Activated T-helper 17 cell treated with anti-CD3 and anti-CD28 coated beads, Interleukin-2, amount 50 U/mL, for 72 hours (primary cell): Measurements from ENCODE around the gene ZNRF3. TPM values are rescaled to one million over a fixed set of nuclear protein-coding genes. Genes with fewer than 3 reads are reported as not detected.
A peak's percentile ranks its signal among the peaks of the same experiment; 100 is the strongest.

ENCODE experiments used
- ATAC-seq: fragments of 150-1000 bp; cut with Tn5 transposase; replicated peaks from 2 replicates; pipeline ENCODE4 v1.10.0; 2021; ENCODE audit warnings: mild to moderate bottlenecking, moderate library complexity
- H3K27ac Mint-ChIP-seq: one replicate; pipeline ENCODE4 v1.8.0; 2022; ENCODE audit warnings: mixed read lengths
- H3K27me3 Mint-ChIP-seq: one replicate; pipeline ENCODE4 v1.8.0; 2022; ENCODE audit warnings: mixed read lengths
- H3K36me3 Mint-ChIP-seq: one replicate; pipeline ENCODE4 v1.8.0; 2022; ENCODE audit warnings: low read depth, mild to moderate bottlenecking, mixed read lengths
- H3K4me1 Mint-ChIP-seq: one replicate; pipeline ENCODE4 v1.8.0; 2022; ENCODE audit warnings: mixed read lengths
- H3K4me3 Mint-ChIP-seq: one replicate; pipeline ENCODE4 v1.8.0; 2022; ENCODE audit warnings: mild to moderate bottlenecking, mixed read lengths
- H3K9me3 Mint-ChIP-seq: one replicate; pipeline ENCODE4 v1.8.0; 2022; ENCODE audit warnings: mixed read lengths
- total RNA-seq, 2 donors: library from RNA; stranded (reverse); gene quantifications; one replicate each; pipeline ENCODE4 v1.2.3, GENCODE V29; 2022

Gene ZNRF3
- total RNA-seq, 2 donors from 2014 or later = 0.26 to 0.43 TPM

DNA sequence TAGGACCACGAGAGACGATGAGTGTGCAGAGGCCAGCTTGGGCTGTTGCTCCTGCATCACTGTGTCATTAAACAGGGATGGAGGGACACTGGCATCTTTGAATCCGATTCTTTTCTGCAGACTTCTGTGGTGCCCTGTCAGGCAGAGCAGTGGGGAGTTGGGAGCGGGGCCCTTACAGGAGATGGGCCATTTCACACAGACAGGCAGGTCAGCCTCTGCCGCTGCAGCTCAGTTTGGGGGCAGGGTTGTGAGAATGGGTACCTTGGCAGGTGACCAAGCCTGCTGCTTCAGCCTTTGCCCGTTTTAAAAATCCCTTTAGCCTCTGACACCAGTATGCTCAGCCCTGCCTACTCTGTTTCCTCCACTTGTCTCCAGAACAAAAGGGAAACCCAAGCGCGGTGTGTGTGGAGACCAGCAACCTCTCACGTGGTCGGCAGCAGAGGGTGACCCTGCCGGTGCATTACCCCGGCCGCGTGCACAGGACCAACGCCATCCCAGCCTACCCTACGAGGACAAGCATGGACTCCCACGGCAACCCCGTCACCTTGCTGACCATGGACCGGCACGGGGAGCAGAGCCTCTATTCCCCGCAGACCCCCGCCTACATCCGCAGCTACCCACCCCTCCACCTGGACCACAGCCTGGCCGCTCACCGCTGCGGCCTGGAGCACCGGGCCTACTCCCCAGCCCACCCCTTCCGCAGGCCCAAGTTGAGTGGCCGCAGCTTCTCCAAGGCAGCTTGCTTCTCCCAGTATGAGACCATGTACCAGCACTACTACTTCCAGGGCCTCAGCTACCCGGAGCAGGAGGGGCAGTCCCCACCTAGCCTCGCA is 165.7 kb downstream of the ZNRF3 start:
- Mint-ChIP-seq H3K9me3 (no peaks in the 10 kb centered on the region), H3K4me1 (no peaks in the 10 kb centered on the region), H3K36me3 (no peaks in the 10 kb centered on the region), H3K27ac (no peak overlapping the region), H3K27me3 (no peaks in the 10 kb centered on the region), H3K4me3 (no peak overlapping the region)
- no peak for ATAC-seq

- Mint-ChIP-seq H3K9me3 (no peaks in the 10 kb centered on the region), H3K27ac (no peak overlapping the region), H3K27me3 (peaks cover 1% of the 10 kb centered on the region), H3K4me1 (no peaks in the 10 kb centered on the region), H3K36me3 (no peaks in the 10 kb centered on the region), H3K4me3 (no peak overlapping the region)
- no peak for ATAC-seq
Observed at GRCh38 chr22:29049655-29050263, 166.4 kb downstream of the ZNRF3 start.

- Mint-ChIP-seq H3K9me3 (no peaks in the 10 kb centered on the region), H3K27me3 (peaks cover 3% of the 10 kb centered on the region), H3K4me1 (no peaks in the 10 kb centered on the region), H3K36me3 (no peaks in the 10 kb centered on the region), H3K27ac (no peak overlapping the region), H3K4me3 (no peak overlapping the region)
- ATAC-seq = no peak
Observed at GRCh38 chr22:29050457-29050856, 167.1 kb downstream of the ZNRF3 start.

- no peak overlapping the region for H3K27ac Mint-ChIP-seq
- H3K4me3 Mint-ChIP-seq = no peak overlapping the region
- H3K9me3 Mint-ChIP-seq = no peaks in the 10 kb centered on the region
- peaks cover 3% of the 10 kb centered on the region for H3K27me3 Mint-ChIP-seq
- ATAC-seq = no peak
- no peaks in the 10 kb centered on the region for H3K36me3 Mint-ChIP-seq
- no peaks in the 10 kb centered on the region for H3K4me1 Mint-ChIP-seq
Observed at GRCh38 chr22:29053048-29053702, 169.8 kb downstream of the ZNRF3 start.

GRCh38 chr22:29054251-29054767 is 170.9 kb downstream of the ZNRF3 start:
- peaks cover 3% of the 10 kb centered on the region for H3K27me3 Mint-ChIP-seq
- no peaks in the 10 kb centered on the region for H3K36me3 Mint-ChIP-seq
- no peaks in the 10 kb centered on the region for H3K9me3 Mint-ChIP-seq
- ATAC-seq = no peak
- no peak overlapping the region for H3K4me3 Mint-ChIP-seq
- H3K4me1 Mint-ChIP-seq = no peaks in the 10 kb centered on the region
- H3K27ac Mint-ChIP-seq = no peak overlapping the region

DNA sequence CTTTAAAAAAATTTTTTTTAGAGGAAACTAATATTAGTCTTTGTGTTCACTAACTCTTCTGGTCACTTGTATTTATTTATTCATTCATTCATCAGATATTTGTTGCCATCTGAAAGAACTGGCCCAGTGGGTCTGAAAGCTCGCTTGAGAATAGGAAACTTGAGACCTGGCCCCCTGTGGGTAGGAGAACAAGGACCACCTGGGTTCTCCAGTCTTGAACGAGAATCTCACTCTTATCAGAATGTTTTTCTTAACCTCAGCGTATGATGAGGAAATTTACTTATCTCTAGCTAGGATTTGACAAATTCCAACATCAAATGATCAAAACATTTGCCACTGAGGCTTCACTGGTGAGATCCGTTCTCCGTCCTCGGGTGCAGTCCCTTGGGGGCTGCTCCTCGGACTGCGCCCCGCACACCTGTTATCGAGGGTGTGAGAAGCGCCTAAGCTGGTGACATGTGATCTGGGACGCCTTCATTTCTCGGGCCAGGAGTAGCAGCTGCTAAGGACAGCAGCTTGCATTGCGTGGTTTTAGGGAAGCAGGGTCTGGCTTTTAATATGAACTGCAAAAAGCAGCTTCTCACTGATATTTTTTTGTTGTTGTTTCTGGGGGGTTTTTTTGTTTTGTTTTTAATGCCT is 171.9 kb downstream of the ZNRF3 start:
- Mint-ChIP-seq H3K27ac (no peak overlapping the region), H3K9me3 (no peaks in the 10 kb centered on the region), H3K27me3 (peaks cover 3% of the 10 kb centered on the region), H3K4me3 (no peak overlapping the region), H3K36me3 (no peaks in the 10 kb centered on the region), H3K4me1 (no peaks in the 10 kb centered on the region)
- no peak for ATAC-seq

GRCh38 chr22:29056472-29056871 is 173.1 kb downstream of the ZNRF3 start:
- ATAC-seq = no peak
- no peaks in the 10 kb centered on the region for H3K4me1 Mint-ChIP-seq
- no peak overlapping the region for H3K27ac Mint-ChIP-seq
- no peaks in the 10 kb centered on the region for H3K9me3 Mint-ChIP-seq
- peaks cover 3% of the 10 kb centered on the region for H3K27me3 Mint-ChIP-seq
- no peak overlapping the region for H3K4me3 Mint-ChIP-seq
- no peaks in the 10 kb centered on the region for H3K36me3 Mint-ChIP-seq

DNA sequence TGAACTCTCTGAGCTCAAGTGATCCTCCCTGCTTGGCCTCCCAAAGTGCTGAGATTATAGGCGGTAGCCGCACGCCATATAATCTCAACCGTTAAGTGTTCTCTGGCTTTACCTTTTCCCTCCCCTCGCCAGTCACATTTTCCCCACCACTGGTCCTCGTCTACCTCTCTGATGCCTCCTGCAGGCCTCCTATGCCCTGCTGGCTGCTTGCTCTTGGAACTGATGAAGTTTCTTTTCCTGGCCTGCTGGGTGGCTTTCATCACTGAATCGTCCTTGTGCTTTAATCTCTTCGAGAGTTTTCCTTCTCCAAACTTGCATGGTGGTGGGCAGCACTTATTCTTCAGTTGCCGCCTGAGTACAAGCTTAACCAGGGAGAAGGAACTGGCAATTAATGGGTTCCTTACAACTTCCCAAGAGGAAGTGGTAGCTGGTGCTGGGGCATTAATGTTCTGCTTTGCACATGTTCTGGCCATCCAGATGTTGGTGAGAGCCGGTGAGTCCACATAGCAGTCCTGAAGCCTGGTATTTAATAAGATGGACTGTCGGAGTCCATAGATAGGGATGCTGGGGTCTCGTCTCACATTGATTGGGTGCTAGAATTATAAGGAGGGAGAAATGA is 177.0 kb downstream of the ZNRF3 start:
- H3K4me3 Mint-ChIP-seq = no peak overlapping the region
- H3K36me3 Mint-ChIP-seq = no peaks in the 10 kb centered on the region
- H3K9me3 Mint-ChIP-seq = no peaks in the 10 kb centered on the region
- no peaks in the 10 kb centered on the region for H3K4me1 Mint-ChIP-seq
- H3K27me3 Mint-ChIP-seq = no peaks in the 10 kb centered on the region
- no peak overlapping the region for H3K27ac Mint-ChIP-seq
- no peak for ATAC-seq

DNA sequence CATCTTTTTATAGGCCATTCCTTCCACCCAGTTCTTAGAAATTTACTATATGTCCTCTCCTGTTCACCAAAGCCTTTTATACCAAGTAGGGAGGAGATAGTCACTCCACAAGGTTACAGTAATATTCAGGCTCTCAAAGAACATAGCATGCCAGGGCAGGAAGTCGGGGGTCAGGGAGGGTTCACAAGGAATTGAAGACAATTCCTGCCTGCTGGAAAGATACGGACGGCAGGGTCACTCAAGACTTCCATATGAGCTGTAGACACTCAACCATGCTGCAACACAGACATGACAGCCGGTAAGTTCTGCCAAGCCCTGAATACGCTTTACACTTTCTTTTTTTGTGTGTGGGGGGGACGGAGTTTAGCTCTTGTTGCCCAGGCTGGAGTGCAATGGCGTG is 177.6 kb downstream of the ZNRF3 start:
- no peak for ATAC-seq
- no peak overlapping the region for H3K27ac Mint-ChIP-seq
- peaks cover 4% of the 10 kb centered on the region for H3K4me1 Mint-ChIP-seq

GRCh38 chr22:29061773-29062172 is 178.4 kb downstream of the ZNRF3 start, which contains the start of gene C22orf31:
Gene C22orf31, minus strand, starts transcription at chr22:29061831. Its CDS starts 39 bp downstream, at chr22:29061792.
- no peak within 1 kb of the TSS for H3K27ac Mint-ChIP-seq
- ATAC-seq = no peak
- H3K9me3 Mint-ChIP-seq = no peaks in the 10 kb centered on the region
- peaks cover 7% of the 10 kb centered on the region for H3K4me1 Mint-ChIP-seq
- no peaks in the 10 kb centered on the region for H3K36me3 Mint-ChIP-seq
- H3K4me3 Mint-ChIP-seq = no peak within 1 kb of the TSS
- no peaks in the 10 kb centered on the region for H3K27me3 Mint-ChIP-seq

More for the DNA sequence above, 177.6 kb downstream of the ZNRF3 start:
- no peaks in the 10 kb centered on the region for H3K27me3 Mint-ChIP-seq
- H3K36me3 Mint-ChIP-seq = no peaks in the 10 kb centered on the region
- no peak overlapping the region for H3K4me3 Mint-ChIP-seq
- no peaks in the 10 kb centered on the region for H3K9me3 Mint-ChIP-seq

GRCh38 chr22:29062286-29062821 is 179.0 kb downstream of the ZNRF3 start:
- Mint-ChIP-seq H3K9me3 (no peaks in the 10 kb centered on the region), H3K36me3 (no peaks in the 10 kb centered on the region), H3K4me1 (peaks cover 7% of the 10 kb centered on the region), H3K4me3 (no peak overlapping the region), H3K27me3 (no peaks in the 10 kb centered on the region), H3K27ac (no peak overlapping the region)
- no peak for ATAC-seq

DNA sequence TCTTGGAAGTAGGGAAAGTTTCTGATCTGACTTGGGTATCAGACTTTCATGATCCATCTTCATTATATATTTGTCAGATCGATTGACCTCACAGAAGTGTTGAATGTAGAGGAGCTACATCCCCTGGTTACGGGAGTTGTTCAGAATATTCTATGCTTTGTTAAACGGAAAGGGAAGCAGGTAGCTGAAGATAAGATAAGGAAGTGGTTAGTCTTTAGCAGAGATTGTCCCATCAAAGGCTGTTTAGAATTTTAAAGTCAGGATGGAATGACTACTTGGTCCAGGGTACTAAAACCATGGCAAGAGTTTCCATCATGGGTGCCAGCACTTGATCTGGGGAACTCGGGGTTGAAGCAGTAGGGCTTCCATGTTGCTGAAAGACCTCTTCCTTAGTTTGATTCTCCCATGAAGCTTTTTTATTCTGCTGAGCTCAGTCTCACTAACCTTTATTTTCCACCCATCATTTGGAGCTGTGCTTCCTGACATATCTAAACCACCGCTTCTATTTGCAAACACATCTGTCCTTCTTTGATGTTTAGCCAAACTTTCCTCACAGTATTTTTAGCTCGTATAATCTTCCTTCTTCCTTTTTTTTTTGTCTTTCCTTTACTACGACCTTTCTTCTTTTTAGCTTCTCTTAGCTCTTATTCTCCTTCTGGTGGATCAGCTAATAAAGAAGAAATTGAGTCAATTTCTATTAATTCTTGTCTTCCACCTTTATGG is 182.3 kb downstream of the ZNRF3 start:
- Mint-ChIP-seq H3K9me3 (no peaks in the 10 kb centered on the region), H3K36me3 (no peaks in the 10 kb centered on the region), H3K4me1 (peaks cover 7% of the 10 kb centered on the region), H3K27me3 (no peaks in the 10 kb centered on the region), H3K4me3 (peak overlapping the region; percentile 7), H3K27ac (no peak overlapping the region)
- ATAC-seq = no peak

DNA sequence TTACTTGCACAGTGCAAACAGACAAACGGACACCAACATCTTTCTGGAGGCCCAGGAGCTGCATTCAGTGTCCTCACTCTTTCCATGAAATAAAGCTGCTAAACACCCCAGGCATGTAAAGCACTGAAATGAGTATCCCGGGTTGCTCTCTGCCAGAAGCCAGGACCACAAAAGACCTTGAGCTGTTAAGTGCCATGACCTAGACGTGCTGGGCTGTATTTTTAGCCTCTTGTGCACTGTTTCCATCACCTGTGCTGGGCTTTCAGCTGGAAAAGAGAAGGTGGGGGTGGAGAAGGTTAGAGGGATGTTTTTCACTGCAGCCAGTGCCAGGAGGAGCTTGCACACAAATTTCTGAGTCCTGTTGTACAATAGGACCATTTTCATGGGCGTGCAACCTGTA is 186.1 kb downstream of the ZNRF3 start:
- Mint-ChIP-seq H3K27ac (no peak overlapping the region), H3K27me3 (peaks cover 13% of the 10 kb centered on the region), H3K36me3 (no peaks in the 10 kb centered on the region), H3K4me1 (peaks cover 15% of the 10 kb centered on the region), H3K9me3 (no peaks in the 10 kb centered on the region), H3K4me3 (no peak overlapping the region)
- ATAC-seq = no peak
